Hindlimb muscle (tissue), 1 donor: ENCODE data around the gene GDAP2. TPM values are rescaled to one million over a fixed set of nuclear protein-coding genes. Genes with fewer than 3 reads are reported as not detected.
"Not testable (repeated sequence)": the region's sequence is repeated elsewhere in the genome, so short reads cannot be mapped to it uniquely, and the experiment has no call there.

ENCODE experiments used
- DNase-seq: peaks from one replicate; pipeline ENCODE4 v3.0.0-alpha.2; 2013
- polyA plus RNA-seq: library from polyadenylated mRNA; unstranded; fragments of 120-200 nt; gene quantifications from one replicate; pipeline ENCODE4 v1.2.1, GENCODE V29; 2013; ENCODE audit not compliant: insufficient read length

Gene GDAP2
- polyA plus RNA-seq, 1 donor, result 7.5 TPM

DNA sequence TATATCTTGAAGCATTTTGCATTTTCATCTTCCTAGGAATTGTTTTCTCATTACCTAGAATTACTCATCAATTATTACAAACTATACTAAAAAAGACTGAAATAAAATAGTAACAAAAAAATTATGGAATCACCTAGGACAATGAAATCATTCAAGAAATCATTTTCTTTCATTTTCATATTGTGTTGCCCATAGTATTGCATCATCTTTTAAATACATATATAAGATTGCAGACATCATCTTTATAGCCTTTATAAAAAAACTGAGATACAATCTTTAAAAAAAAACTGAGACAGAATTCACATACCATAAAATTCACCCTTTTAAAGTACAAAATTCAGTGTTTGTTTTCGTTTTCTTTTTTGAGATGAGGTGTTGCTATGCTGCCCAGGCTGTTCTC, 29.6 kb downstream of the GDAP2 start:
- DNase-seq, result no peak

DNA sequence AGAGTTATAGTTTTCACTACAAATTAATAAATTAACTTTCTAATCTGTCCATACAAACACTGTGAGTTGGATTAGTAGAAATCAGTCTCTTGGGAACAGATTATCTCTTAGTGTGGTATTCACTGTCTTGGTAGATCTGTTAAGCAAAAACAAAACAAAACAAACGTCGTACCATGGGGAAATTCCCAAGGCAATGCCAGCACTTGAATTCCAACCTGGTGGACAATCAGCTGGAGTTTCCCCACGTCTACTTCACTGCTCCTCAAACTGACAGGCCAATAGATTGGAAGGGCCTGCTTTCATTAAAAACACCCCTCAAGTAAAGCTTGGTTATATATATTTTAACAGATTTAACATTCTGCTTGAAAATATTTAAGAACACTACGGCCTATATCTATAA, 31.9 kb downstream of the GDAP2 start:
- no peak for DNase-seq

DNA sequence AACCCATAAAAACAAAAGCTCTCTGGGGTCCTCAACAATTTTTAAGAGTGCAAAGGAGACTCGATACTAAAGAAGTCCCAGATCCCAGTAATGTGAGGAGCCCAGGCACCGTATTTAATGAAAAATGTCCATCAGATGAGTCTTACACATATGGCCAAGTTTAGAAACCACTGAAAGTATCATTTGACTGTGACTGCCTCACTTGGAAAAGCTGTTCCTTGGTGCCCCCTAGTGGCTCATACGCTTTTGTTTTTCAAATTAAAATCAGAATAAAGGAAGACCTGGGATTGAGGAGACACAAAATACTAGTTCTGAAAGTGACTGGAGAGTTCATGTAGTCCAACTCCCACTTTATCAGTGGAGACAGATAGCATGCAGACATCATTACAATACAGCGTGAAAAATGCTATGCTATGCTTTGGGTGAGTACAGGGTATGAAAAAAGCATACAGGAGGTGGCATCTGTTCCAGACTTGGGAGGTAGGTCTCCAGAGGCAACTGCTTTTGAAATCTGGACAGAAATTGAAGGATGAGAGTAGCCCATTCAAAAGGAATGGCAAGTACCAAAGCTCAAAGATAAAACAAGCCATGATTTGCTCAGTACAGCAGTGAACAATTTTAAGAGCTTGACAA, 33.8 kb downstream of the GDAP2 start:
- peak; percentile 77 for DNase-seq

DNA sequence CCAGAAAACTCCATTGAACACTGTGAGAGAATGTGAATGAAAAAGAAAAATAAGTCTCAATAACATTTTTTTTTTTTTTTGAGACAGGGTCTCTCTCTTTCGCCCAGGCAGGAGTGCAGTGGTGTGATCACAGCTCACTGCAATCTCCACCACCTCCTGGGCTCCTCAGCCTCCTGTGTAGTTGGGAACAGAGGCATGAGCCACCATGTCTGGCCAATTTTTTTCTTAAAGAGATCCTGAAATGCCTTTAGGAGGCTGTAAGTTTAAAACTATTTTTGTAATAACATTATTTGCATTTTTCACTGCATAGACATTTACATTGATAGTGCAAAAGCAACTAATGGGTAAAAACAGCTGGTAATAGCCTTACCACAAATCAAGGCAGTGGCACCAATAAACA, 35.3 kb downstream of the GDAP2 start:
- DNase-seq, result no peak

DNA sequence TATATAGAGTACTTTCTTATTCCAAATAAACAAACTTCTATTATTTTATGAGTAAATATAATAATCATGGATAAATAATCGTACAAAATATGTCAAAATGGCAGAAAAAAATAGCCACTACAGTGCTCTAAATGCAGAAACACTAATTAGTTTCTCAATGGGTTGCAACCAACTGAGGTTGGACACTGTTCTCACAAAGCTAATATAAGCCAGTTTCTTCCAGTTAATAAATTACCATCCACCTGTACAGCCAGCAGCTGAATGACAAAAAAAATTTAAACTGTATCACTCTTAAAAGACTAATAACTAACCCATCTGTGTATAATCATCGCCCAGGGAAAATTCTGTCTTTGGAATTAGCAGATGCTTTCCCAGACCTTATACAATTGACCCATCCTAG, 36.9 kb downstream of the GDAP2 start:
- DNase-seq, result no peak

DNA sequence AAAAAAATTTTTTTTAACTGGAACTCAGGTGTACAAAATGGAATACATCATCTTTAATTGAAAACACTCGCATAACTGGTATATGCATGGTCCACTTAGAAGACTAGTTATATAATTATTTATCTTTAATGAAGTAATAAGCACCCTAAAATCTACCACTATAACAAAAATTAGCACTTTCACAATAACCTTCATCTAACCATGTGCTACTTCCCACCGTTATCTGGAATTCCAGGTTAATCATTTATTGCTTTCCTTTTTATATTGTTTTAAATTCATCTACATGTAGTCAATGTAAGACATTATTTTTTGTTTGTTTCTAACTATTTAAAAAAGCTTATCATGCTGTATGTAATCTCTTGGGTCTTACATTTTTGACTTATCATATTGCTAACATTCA, 39.0 kb downstream of the GDAP2 start:
- DNase-seq, result no peak

DNA sequence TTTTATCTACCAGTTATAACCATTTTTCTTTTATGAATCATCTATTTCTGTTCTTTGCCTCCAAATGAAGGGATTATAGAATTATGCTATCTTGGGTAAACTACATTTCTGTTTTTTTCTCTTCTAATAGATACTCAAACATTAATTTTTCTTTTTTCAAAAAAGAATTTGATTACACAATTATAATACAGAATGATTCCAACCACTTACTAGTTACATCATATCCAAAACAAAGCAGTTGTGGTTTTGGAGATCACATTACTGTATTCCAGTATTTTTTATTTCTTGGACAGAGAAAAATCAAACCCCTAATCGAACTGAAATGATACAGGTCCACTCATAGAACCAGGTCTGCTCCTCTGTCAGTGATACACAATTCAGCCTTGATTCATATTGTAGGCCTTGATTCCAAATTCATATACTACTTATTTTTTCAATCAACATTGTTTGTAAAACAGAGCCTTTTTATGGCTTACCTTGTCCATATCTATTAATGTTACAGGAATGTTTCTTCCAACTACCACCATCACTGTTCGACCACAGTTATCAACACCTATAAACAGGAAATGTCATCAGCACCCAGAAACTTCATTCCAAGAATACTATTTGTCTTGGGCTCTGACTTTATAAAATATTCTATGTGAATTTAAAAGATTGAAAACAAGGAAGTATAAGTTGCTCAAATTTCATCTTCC, 43.2 kb downstream of the GDAP2 start:
- DNase-seq, result no peak

DNA sequence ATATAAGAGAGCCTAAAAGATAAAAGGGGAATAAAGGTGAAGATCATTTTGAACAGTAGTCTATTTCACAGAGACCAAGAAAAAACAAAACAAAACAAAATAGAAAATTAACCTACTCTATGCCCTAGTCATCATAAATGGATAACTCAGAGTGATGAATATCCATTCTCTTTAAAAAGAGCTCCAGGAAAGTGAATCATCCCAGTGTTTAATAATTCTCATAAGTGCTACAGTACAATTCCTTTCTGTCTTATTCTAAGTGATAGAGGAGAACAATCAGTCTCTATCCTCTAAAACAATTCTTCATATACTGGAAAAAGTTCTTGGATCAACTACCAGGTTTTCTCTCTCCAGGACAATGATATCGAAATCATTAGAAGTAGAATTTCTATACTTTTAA, 45.8 kb downstream of the GDAP2 start:
- DNase-seq, result no peak

DNA sequence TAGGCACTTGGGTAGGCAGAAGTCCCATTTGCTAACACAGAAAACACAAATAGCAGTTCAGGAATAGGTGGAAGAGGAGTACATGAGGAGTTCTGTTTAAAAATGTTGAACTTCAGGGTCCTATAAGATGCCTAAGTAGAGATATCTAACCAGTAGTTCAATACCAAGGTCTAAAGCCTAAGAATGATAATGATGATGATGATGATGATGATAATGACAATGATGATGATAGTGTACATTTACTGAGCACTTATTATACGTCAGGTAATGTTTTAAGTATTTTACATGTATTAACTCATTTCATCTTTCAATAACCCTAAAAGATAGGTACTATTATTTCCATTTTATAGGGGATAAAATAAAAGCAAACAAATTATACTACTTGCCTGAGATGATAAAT, 50.1 kb downstream of the GDAP2 start:
- no peak for DNase-seq

DNA sequence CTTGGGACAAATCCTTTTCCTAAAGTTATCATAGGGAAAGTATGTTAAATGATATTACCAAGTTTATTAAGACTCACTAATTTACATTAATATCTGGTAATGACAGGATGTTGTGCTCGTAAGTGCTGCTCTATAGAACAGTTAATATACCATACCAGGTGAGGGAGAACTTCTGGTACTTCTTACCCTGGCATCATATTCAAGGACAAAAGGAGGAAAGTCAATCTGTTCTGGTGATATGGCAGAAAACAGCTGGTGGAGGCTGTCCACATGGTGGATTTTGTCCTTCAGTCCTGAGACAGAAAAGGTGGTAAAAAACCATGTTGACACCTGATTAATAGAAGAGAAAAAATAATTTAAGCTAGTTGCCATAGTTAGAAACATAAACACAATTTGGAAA, 51.6 kb downstream of the GDAP2 start:
- DNase-seq, result no peak

DNA sequence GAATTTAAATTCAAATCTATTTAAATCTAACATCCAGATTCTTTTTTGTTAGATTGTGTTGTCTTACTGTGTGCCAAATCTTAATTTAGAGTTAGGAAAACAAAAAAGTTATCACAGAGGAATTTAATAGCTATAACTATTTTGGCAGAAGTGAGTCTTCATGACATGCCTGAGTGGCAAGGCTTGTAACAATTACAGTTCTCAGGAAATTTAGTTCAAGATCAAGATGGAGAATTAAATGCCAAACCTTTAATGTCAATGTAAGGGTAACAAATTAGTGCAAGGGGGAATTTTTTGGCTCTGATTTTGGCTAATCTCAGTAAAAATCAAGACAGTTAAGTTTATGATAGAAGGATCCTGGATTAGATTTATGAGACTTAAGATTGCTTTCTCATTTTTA, 58.4 kb downstream of the GDAP2 start:
- no peak for DNase-seq

DNA sequence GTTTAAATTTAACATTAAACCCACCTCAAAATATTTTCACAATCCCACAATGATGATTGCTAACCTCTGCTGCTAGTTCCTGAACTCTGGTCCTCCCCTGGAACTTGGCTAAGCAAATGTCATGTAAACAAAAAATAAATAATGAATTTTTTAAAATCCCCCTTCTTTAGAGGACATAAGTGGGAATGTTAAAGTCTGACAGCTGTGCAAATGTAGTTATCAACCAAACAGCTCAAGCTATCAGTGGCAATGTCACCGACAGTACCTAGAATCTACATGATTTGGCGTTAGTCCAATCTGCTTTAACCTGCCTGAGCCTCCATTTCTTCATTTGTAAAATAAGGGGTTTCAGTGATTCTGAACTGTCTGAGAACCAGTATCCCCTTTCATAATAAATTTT, 67.7 kb downstream of the GDAP2 start:
- no peak for DNase-seq

DNA sequence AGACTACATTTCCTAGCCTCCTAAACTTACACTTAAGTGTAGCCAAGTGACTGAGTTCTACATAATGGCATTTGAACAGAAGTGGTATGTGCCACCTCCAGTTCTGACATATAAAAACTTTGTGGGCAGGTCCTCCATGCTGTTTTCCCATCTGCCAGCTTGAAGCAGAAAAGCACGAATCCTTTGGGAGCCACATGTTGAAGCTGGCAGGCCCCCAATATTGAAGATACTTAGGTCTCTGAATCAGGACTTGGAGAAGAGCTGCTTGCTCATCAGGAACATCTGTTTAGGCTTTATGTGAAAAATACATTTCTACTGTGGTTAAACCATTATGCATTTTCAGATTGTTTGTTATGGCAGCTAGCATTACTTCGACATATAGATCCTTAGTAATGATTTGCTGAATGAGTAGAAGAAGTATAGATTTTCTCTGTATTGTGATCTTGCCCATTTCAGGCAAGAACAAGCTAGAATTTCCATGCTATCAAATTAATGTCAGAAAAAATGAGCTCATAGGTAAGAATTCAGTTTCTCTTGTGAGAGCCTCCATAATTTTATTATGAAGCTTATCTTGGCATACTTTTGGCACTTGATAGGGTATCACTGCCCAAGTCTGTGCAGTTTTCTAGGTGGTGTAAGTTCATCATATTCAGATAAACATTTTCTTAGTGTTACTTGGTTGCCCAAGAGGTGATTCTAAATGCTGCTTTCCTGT, 68.4 kb downstream of the GDAP2 start:
- DNase-seq, result peak; percentile 19

DNA sequence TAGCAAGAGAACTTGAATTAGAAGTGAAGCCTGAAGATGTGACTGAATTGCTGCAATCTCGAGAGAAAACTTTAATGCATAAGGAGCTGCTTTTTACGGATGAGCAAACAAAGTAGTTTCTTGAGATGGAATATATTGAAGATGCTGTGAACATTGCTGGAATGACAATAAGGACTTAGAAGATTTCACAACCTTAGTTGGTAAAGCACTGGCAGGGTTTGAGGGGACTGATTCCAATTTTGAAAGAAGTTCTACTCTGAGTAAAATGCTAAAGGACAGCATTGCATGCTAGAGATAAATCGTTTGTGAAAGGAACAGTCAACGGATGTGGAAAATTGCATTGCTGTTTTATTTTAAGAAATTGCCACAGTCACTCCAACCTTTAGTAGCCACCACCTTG, 69.5 kb downstream of the GDAP2 start:
- DNase-seq, result no peak

DNA sequence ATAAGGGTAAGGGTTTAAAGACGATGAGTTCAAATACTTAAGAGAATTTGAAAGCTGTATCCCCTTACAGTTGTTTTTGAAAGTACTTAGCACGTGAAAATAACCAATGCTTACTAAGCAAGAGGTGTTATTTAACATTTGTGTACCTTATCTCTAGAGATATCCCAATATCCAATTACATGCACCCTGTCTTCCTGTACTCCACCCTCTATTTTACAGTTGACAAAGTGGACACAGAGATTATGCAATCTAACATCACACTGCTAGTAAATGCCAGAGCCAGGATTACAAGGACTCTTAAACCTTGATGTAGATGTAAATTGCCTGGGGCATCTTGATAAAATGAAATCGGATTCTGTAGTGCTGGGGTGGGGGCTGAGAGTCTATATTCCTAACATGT, 72.0 kb downstream of the GDAP2 start:
- no peak for DNase-seq

DNA sequence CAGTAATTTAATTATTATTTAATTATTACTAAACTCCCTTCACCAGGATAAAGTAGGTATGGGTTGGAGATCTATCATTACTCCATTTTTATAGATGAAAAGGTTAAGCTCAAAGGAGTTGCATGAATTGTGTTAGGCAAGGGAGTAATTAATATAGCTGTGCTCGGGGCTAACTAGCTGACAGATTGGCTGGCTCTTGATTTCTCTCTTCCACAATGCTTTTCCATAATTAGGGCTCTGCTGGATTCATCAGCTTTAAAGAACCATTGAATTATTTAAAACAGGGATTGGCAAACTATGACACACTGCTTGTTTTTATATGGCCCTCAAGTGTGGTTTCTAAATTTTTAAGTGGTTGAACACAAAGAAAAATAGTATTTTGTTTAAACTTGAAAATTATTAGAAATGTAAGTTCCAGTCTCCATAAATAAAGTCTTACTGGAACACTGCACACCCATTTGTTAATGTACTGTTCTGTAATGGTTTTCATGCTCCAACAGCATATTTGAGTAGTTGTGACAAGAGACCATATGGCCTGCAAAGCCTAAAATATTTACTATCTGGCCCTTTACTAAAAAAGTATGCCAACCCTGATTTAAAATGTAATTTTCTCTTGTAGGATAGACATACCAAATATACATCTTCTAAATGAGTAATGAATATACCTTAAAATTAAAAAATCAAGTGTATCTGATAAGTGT, 76.4 kb downstream of the GDAP2 start:
- DNase-seq, result no peak

DNA sequence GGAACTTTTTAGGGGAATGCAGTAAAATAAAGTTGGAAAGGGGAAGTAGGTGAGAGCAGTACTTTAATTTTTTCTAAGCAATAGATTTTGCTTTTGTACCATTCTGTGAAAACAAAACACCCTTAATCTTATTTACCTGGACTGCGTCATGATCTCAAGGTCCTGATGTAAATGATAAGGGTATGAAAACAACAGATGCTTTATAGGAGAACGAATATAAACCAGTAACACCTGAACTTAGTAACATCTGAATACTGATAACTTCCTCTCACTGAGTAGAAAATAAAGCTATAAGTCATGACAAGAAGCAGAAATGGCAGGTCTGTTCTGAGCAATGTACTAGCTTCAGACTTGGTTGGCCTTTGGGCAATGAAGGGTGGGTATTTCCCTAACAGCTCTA, 77.7 kb downstream of the GDAP2 start:
- DNase-seq, result no peak

DNA sequence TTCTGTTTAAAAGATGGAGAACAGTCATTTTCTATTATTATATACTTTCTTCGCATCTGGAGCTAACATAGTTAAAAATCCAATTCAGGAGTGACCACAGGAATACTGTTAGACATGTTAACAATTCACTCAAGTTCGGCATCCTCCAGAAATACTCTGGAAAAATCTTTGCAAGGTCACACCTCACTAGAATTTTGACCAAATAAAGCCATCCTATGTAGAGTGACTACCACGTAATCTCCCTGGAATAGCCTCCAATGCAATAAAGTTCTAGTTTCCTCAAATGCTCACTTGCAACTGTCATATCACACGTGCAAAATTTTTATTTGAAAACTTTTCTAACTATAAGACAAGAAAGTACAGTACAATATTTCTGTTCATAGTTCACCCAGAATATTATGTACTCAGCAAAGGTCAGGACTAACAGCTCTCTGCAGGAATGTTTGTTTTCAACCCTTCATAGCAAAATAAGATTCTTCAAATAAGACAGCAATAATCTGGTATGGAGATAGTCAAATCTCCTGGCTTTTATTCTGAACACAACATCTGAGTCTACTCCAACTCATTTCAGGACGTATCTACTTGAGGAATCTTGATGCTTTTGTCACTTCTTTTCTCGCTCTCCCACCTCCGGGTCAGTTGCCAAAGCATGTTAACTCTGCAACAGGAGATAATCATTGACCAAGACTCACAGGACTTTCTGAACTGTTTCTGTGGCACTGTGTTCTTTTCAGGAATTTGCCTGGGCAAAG, 82.6 kb downstream of the GDAP2 start:
- DNase-seq, result no peak

DNA sequence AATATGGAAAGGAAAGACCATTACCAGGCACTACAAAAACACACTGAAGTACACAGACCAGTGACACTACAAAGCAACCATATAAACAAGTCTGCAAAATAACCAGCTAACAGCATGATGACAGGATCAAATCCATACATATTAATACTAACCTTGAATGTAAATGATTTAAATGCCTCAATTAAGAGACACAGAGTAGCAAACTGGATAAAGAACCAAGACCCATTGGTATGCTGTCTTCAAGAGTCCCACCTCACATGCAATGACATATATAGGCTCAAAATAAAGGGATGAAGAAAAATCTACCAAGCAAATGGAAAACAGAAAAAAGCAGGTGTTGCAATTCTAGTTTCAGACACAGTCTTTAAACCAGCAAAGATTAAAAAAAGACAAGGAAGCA, 84.9 kb downstream of the GDAP2 start:
- not testable (repeated sequence) for DNase-seq

DNA sequence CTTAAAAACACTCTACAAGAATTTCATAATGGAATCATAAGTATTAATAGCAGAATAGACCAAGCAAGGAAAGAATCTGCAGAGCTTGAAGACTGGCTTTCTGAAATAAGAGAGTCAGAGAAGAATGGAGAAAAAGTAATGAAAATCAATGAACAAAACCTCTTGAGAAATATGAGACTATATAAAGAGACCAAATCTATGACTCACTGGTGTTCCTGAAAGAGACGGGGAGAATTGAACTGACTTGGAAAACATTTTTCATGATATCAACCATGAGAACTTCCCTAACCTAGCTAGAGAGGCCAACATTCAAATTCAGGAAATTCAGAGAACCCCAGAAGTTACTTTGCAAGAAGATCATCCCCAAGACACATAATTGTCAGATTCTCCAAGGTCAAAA, 85.6 kb downstream of the GDAP2 start:
- DNase-seq, result no peak

DNA sequence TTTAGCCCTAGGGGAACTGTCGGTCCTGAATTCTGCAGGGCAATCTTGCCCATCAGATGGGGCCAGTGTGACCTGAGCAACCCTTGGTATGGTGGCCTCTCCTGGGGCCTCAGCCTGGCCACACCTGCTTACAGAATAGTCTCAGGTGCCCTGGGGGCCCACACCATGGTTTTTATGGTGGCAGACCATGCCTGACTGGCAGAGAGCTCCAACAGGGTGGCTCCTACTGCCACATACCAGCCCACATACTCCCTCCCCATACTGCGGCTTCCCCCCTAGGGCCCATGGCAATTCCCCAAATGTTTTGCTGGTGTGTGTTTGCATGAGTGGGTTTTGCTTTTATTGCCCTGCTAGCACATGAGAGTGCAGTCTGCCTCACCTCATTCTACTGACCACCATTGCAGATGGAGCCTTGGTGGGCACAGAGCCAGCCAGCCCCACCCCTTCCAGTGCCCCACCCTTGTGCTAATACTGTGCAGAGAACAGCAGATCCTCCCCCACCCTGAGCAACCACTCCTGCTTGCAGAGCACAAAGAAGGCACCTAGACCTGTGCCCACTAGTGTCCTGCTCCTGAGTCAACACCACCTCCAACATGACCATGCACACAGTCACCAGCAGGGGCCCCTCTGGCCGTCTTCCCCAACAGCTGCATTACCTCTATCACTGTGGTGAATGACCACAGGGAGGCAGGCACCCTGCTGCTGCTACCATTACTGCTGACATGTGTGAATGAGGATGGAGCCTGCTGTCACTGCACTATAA, 86.8 kb downstream of the GDAP2 start:
- DNase-seq, result no peak

DNA sequence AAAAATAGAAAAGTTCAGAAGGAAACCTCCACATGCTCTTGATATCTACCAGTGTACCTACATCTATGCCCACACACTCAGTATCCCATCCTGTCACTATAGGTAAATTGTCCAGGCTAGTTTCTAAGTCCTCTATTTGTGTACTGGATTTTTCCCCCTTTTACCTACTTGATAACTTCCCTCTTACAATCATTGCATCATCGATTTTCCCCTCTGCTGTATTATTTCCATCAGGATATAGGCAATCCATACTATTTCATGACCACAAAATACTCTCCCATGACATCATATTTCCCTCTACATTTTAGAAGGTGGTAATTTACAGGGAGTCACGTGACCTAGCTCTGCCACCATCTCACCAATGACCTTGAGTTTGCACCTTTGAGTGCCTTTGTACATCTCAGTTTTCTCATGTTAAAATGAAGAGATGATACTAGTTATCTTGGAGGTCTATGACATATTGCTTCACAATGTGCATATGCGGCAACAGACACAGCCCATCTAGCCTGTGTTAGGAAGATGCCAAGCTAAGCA, 88.2 kb downstream of the GDAP2 start:
- no peak for DNase-seq
